GM12801 (cell line): ENCODE measurements around the gene NPAS2.

Experiments used
- CTCF ChIP-seq: IDR thresholded peaks from one replicate; pipeline ENCODE4 v1.5.1; 2011; ENCODE audit warnings: control low read depth; ENCODE audit not compliant: insufficient read length; ENCODE audit errors: extremely low read depth

Gene NPAS2

GRCh38 chr2:101036562-101036961 lies 216.6 kb downstream of the NPAS2 start:
- no peak for TF ChIP-seq CTCF

DNA sequence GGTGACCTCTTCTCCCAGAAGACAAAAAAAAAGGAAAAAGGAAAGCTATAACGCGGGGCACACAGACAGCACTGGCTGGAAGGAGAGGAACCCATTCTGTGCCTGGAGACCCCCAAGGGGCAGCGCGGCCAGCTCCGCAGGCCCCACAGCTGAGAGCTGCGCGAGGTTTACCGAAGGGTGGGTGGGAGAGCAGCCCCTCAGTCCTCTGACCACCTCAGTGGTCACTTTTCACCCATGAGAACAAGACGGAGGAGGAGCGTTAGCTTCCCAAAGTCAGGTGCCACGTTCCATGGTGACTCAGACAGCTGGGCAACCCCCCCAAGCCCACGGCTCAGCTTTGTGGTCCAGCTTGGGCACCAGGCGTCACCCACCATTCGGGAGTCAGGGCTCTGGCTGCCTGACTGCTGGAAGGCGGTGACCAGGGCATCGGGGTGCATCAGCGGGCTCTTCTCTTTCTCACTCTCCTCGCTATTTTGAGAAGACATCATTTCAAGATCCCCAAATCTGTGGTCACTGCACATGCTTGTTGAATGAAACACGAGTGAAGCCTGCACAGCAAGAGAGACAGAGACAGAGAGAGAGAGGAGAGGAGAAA lies 217.3 kb downstream of the NPAS2 start:
- TF ChIP-seq CTCF, result no peak

DNA sequence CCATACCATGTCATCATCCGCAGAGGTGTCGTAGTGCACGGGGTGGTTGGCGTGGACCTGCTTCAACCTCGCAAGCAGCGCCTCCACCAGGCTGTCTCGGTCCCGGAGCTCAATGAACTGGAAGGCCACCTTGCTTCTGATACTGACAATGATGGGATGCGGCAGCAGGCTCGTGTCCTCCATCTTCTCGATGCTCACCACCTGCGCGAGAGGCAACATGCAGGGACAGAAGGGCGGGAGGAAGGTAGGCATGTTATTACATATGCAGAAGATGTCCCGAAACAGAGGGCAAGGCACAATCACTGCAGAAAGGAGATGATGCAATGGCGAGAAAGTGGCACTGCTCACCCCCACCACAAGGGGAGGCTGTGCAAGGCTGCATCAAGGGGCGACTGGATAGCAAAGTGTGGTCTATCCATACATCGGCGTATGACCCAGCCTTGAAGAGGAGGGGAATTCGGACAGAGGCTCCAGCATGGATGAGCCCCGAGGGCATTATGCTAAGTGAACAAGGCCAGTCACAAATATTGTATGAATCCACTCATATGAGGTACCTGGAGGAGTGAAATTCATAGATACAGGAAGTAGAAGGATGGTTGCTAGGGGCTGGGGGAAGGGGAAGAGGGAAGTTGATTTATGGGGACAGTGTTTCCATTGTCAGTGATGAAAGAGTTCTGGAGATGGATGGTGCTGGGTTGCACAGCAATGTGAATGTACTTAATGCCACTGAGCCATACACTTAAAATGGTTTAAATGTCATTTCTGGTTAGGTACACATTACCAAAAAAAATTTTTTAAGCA lies 218.7 kb downstream of the NPAS2 start:
- TF ChIP-seq CTCF, result no peak

GRCh38 chr2:101040072-101040471 lies 220.1 kb downstream of the NPAS2 start:
- no peak for TF ChIP-seq CTCF

GRCh38 chr2:101040761-101041160 lies 220.8 kb downstream of the NPAS2 start:
- TF ChIP-seq CTCF, result no peak

DNA sequence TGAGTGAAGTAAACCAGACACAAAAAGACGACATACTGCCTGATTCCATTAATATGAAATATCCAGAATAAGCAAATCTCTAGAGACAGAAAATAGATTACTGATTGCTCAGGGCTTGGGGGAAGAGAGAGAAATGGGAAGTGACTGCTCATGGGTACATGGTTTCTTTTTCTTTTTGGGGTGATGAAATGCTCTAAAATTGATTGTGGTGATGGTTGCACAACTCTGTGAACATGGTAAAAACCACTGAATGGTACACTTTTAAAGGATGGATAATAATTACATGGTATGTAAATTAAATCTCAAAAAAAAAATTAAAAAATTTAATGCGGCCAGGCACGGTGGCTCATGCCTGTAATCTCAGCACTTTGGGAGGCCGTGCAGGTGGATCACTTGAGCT lies 221.5 kb downstream of the NPAS2 start:
- TF ChIP-seq CTCF, result no peak

DNA sequence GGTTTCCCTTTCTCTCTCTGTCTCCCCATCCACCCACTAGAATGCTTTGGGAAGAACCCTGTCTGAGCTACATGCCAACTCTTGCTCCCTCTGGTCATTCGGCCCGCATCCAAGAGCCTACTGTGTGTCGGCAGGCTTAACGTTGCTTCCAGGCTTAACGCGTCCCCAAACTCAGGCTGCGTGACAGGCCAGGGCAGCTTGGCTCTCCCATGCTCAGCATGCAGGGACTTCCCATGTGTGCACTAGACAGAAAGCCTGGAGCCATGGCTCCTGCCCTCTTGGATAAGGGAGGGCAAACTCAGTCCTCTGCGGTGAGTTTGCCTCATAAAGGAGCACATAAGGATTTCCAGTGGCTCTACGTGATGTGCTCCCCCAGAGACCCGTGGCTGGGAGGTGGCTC lies 225.4 kb downstream of the NPAS2 start:
- TF ChIP-seq CTCF, result no peak
